ENCODE measurements around the gene KBTBD13.

Gene KBTBD13

GRCh38 chr15:65115086-65115485 lies 38.5 kb downstream of the KBTBD13 start, which contains the start of gene UBAP1L:
TSS of gene UBAP1L (minus strand) at chr15:65115200. CDS start at chr15:65106215, 8,985 bp downstream.
- DNase-seq (ENCODE audit: low spot score), result no peak

GRCh38 chr15:65115542-65115941 lies 39.0 kb downstream of the KBTBD13 start:
- no peak for DNase-seq (ENCODE audit: low spot score)

All from HuH-7.5 (cell line).